ENCODE results near the gene RTN4RL1. TPM values are rescaled to one million over a fixed set of nuclear protein-coding genes. Genes with fewer than 3 reads are reported as not detected.
A peak's percentile ranks its signal among the peaks of the same experiment; 100 is the strongest.

Gene RTN4RL1
- total RNA-seq, 1 experiment from 2014 or later = 0.80 TPM

- intact Hi-C loops (cut with micrococcal nuclease; ENCODE audit: unreplicated experiment) (no loop called here), in situ Hi-C loops (cut with HindIII; ENCODE audit: low pct_unique_long_range_greater_than_20kb, low sequenced_read_pairs) (no loop called here)
- no peaks in the 10 kb centered on the region for H3K27me3 ChIP-seq (ENCODE audit: control insufficient read depth, insufficient read depth, low read length)
- ATAC-seq (no peak), DNase-seq (ENCODE audit: low read depth, low spot score) (no peak)
- no peaks in the 10 kb centered on the region for H3K4me1 ChIP-seq (ENCODE audit: control insufficient read depth, insufficient read depth, low read length)
- H3K36me3 ChIP-seq (ENCODE audit: control insufficient read depth, insufficient read depth, low read length) = no peaks in the 10 kb centered on the region
- TF ChIP-seq TCF7L2 (IDR thresholded peaks at IDR 0.05; ENCODE audit: low read depth, low read length) (no peak), REST (IDR thresholded peaks at IDR 0.05; ENCODE audit: insufficient read depth in 1 of 2, low read depth in 2 of 2, low read length in 1 of 2) (no peak), CTCF (IDR thresholded peaks at IDR 0.05) (no peak), SIN3A (IDR thresholded peaks at IDR 0.05; ENCODE audit: borderline replicate concordance, insufficient read depth, low read depth, low read length) (no peak), POLR2AphosphoS5 (IDR thresholded peaks at IDR 0.05; ENCODE audit: low read depth, low read length) (no peak)
- no peak overlapping the region for H3K4me3 ChIP-seq (ENCODE audit: low read depth in 2 of 2, low read length in 2 of 2)
- CTCF ChIA-PET = no interaction called here
- POLR2A ChIA-PET = no interaction called here
- no peak overlapping the region for H3K27ac ChIP-seq (ENCODE audit: low read length)
- no peaks in the 10 kb centered on the region for H3K9me3 ChIP-seq (ENCODE audit: control insufficient read depth, insufficient read depth, low read depth, low read length)
- no TSS peak for BruUV-seq (replicated peaks)
Measured at GRCh38 chr17:2008332-2009126, 16.6 kb downstream of the RTN4RL1 start.

- ChIA-PET CTCF (no interaction called here), POLR2A (no interaction called here)
- Histone ChIP-seq H3K27ac (ENCODE audit: low read length) (no peak overlapping the region), H3K9me3 (ENCODE audit: control insufficient read depth, insufficient read depth, low read depth, low read length) (no peaks in the 10 kb centered on the region), H3K4me1 (ENCODE audit: control insufficient read depth, insufficient read depth, low read length) (peaks cover 6% of the 10 kb centered on the region; the same call in 1 of the 2 replicates), H3K27me3 (ENCODE audit: control insufficient read depth, insufficient read depth, low read length) (no peaks in the 10 kb centered on the region), H3K4me3 (ENCODE audit: low read depth in 2 of 2, low read length in 2 of 2) (no peak overlapping the region), H3K36me3 (ENCODE audit: control insufficient read depth, insufficient read depth, low read length) (no peaks in the 10 kb centered on the region)
- in situ Hi-C loops (cut with HindIII; ENCODE audit: low pct_unique_long_range_greater_than_20kb, low sequenced_read_pairs) (no loop called here), intact Hi-C loops (cut with micrococcal nuclease; ENCODE audit: unreplicated experiment) (no loop called here)
- TF ChIP-seq CTCF (IDR thresholded peaks at IDR 0.05) (no peak), POLR2AphosphoS5 (IDR thresholded peaks at IDR 0.05; ENCODE audit: low read depth, low read length) (no peak), TCF7L2 (IDR thresholded peaks at IDR 0.05; ENCODE audit: low read depth, low read length) (no peak), SIN3A (IDR thresholded peaks at IDR 0.05; ENCODE audit: borderline replicate concordance, insufficient read depth, low read depth, low read length) (no peak), REST (IDR thresholded peaks at IDR 0.05; ENCODE audit: insufficient read depth in 1 of 2, low read depth in 2 of 2, low read length in 1 of 2) (no peak)
- ATAC-seq = 0 out of 2 replicates have a peak, but pooled peaks have one; percentile 39
- no peak for DNase-seq (ENCODE audit: low read depth, low spot score)
- no TSS peak for BruUV-seq (replicated peaks)
Measured at GRCh38 chr17:2004435-2004952, 20.6 kb downstream of the RTN4RL1 start.

Data from Panc1 (cell line).